H9 (cell line): Measurements from ENCODE around the gene PPM1H. TPM values are rescaled to one million over a fixed set of nuclear protein-coding genes. Genes with fewer than 3 reads are reported as not detected.

Experiments used
- DNase-seq: peaks from one replicate; pipeline ENCODE4 v3.0.0-alpha.2; 2017
- H2AFZ ChIP-seq: one replicate; pipeline ENCODE4 v1.6.1; 2013; ENCODE audit warnings: mild to moderate bottlenecking, low read length, control low read depth, moderate library complexity
- H2AK5ac ChIP-seq: 2 replicates; pipeline ENCODE4 v1.6.1; 2013; ENCODE audit warnings: low read length, control low read depth, mixed read lengths; ENCODE audit not compliant: insufficient read length
- H2BK120ac ChIP-seq: one replicate; pipeline ENCODE4 v1.6.1; 2013; ENCODE audit warnings: low read depth, mild to moderate bottlenecking, low read length, control low read depth, inconsistent platforms; ENCODE audit not compliant: poor library complexity, severe bottlenecking
- H2BK12ac ChIP-seq: 2 replicates; pipeline ENCODE4 v1.6.1; 2013; ENCODE audit warnings: low read length, control low read depth, mixed read lengths, low read depth; ENCODE audit not compliant: insufficient read length
- H2BK15ac ChIP-seq: 2 replicates; pipeline ENCODE4 v1.6.1; 2013; ENCODE audit warnings: low read depth, low read length, control low read depth
- H2BK20ac ChIP-seq: one replicate; pipeline ENCODE4 v1.6.1; 2013; ENCODE audit warnings: low read depth, mild to moderate bottlenecking, low read length, control low read depth, inconsistent platforms; ENCODE audit not compliant: poor library complexity, severe bottlenecking
- H2BK5ac ChIP-seq: 2 replicates; pipeline ENCODE4 v1.6.1; 2013; ENCODE audit warnings: low read length, control low read depth, mixed read lengths; ENCODE audit not compliant: insufficient read length
- H3K14ac ChIP-seq: 2 replicates; pipeline ENCODE4 v1.6.1; 2013; ENCODE audit warnings: low read length, control low read depth; ENCODE audit not compliant: insufficient read depth
- H3K18ac ChIP-seq: 2 replicates; pipeline ENCODE4 v1.6.1; 2013; ENCODE audit warnings: low read depth, mild to moderate bottlenecking, mixed read lengths, low read length, control low read depth; ENCODE audit not compliant: insufficient read length
- H3K23ac ChIP-seq: 2 replicates; pipeline ENCODE4 v1.6.1; 2013; ENCODE audit warnings: low read length, control low read depth, mixed read lengths, low read depth; ENCODE audit not compliant: insufficient read length
- H3K23me2 ChIP-seq: 2 replicates; pipeline ENCODE4 v1.6.1; 2013; ENCODE audit warnings: low read depth, mild to moderate bottlenecking, mixed read lengths, low read length, control low read depth; ENCODE audit not compliant: insufficient read length, poor library complexity, severe bottlenecking
- H3K27ac ChIP-seq: 2 replicates; pipeline ENCODE4 v1.5.1; 2013; ENCODE audit warnings: low read length, control low read depth, mixed read lengths, low read depth; ENCODE audit not compliant: insufficient read length
- H3K27me3 ChIP-seq: 2 replicates; pipeline ENCODE4 v1.6.1; 2013; ENCODE audit warnings: low read length, control low read depth, inconsistent platforms; ENCODE audit not compliant: insufficient read depth
- H3K4ac ChIP-seq: 2 replicates; pipeline ENCODE4 v1.6.1; 2013; ENCODE audit warnings: low read depth, mild to moderate bottlenecking, control low read depth, inconsistent platforms, low read length, moderate library complexity
- H3K4me1 ChIP-seq: 2 replicates; pipeline ENCODE4 v1.6.1; 2013; ENCODE audit warnings: low read length, control low read depth, inconsistent platforms; ENCODE audit not compliant: insufficient read depth
- H3K4me2 ChIP-seq: 2 replicates; pipeline ENCODE4 v1.6.1; 2013; ENCODE audit warnings: low read length, control low read depth, mixed read lengths; ENCODE audit not compliant: insufficient read length, insufficient read depth
- H3K56ac ChIP-seq: 2 replicates; pipeline ENCODE4 v1.6.1; 2013; ENCODE audit warnings: low read depth, mild to moderate bottlenecking, mixed read lengths, low read length, control low read depth; ENCODE audit not compliant: insufficient read length
- H3K79me1 ChIP-seq: 2 replicates; pipeline ENCODE4 v1.6.1; 2013; ENCODE audit warnings: low read depth, mild to moderate bottlenecking, moderate library complexity, low read length, control low read depth, inconsistent platforms; ENCODE audit not compliant: insufficient read depth, poor library complexity, severe bottlenecking
- H3K79me2 ChIP-seq: 2 replicates; pipeline ENCODE4 v1.6.1; 2013; ENCODE audit warnings: low read length, control low read depth, inconsistent platforms; ENCODE audit not compliant: insufficient read depth
- H3K9ac ChIP-seq: 2 replicates; pipeline ENCODE4 v1.6.1; 2013; ENCODE audit warnings: low read length, control low read depth, mixed read lengths; ENCODE audit not compliant: insufficient read length; ENCODE audit errors: extremely low read depth
- H3K9me3 ChIP-seq: one replicate; pipeline ENCODE4 v1.6.1; 2013; ENCODE audit warnings: low read depth, low read length, inconsistent platforms; ENCODE audit not compliant: control insufficient read depth
- H3T11ph ChIP-seq: one replicate; pipeline ENCODE4 v1.6.1; 2013; ENCODE audit warnings: mild to moderate bottlenecking, low read length, control low read depth, inconsistent platforms
- H4K20me1 ChIP-seq: one replicate; pipeline ENCODE4 v1.6.1; 2013; ENCODE audit not compliant: control insufficient read depth, insufficient read length, insufficient read depth
- H4K5ac ChIP-seq: 2 replicates; pipeline ENCODE4 v1.6.1; 2013; ENCODE audit warnings: low read depth, mild to moderate bottlenecking, mixed read lengths, low read length, control low read depth; ENCODE audit not compliant: insufficient read length
- H4K8ac ChIP-seq: replicated peaks from 2 replicates; pipeline ENCODE4 v1.6.1; 2013; ENCODE audit warnings: low read length, control low read depth, mixed read lengths, low read depth; ENCODE audit not compliant: insufficient read length
- H4K91ac ChIP-seq: 2 replicates; pipeline ENCODE4 v1.6.1; 2013; ENCODE audit warnings: low read depth, mild to moderate bottlenecking, moderate library complexity, mixed read lengths, low read length, control low read depth; ENCODE audit not compliant: insufficient read length
- H3K27ac Mint-ChIP-seq, 3 experiments: 2 replicates in 2 of 3; 3 replicates in 1 of 3; pipeline ENCODE4 v1.8.0; 2020 to 2021; ENCODE audit warnings: mixed read lengths in 3 of 3, mild to moderate bottlenecking in 1 of 3, moderate library complexity in 1 of 3
- H3K27me3 Mint-ChIP-seq: 2 replicates; pipeline ENCODE4 v1.8.0; 2021; ENCODE audit warnings: low read depth, mild to moderate bottlenecking, moderate library complexity, mixed read lengths
- H3K36me3 Mint-ChIP-seq, 3 experiments: 2 replicates in 2 of 3; 3 replicates in 1 of 3; pipeline ENCODE4 v1.8.0; 2020 to 2021; ENCODE audit warnings: low read depth in 3 of 3, mixed read lengths in 3 of 3; ENCODE audit not compliant: insufficient read depth in 1 of 3
- H3K4me1 Mint-ChIP-seq, 2 experiments: 2 replicates each; pipeline ENCODE4 v1.8.0; 2020; ENCODE audit warnings: mixed read lengths in 2 of 2
- H3K4me3 Mint-ChIP-seq, 2 experiments: 2 replicates in 1 of 2; 3 replicates in 1 of 2; pipeline ENCODE4 v1.8.0; 2020 to 2021; ENCODE audit warnings: mild to moderate bottlenecking in 2 of 2, mixed read lengths in 2 of 2, moderate library complexity in 1 of 2
- H3K9me3 Mint-ChIP-seq, 2 experiments: 2 replicates in 1 of 2; 3 replicates in 1 of 2; pipeline ENCODE4 v1.8.0; 2020; ENCODE audit warnings: mild to moderate bottlenecking in 2 of 2, mixed read lengths in 2 of 2, moderate library complexity in 1 of 2
- CTCF ChIP-seq: fragments of 200-600 bp; sonication (generic); conservative IDR thresholded peaks from 3 replicates; pipeline ENCODE4 v1.8.0; 2021; ENCODE audit warnings: antibody characterized with exemption, mild to moderate bottlenecking
- WGBS: extraction: QIAGEN DNeasy Blood & Tissue Kit; methylation state at CpG from one replicate; pipeline ENCODE4 v1.1.7; 2013; ENCODE audit warnings: missing lambda C conversion rate, low lambda C conversion rate, mixed read lengths; ENCODE audit not compliant: insufficient read length; ENCODE audit errors: extremely low coverage; 5-methylcytosine and 5-hydroxymethylcytosine counted together
- total RNA-seq: library from RNA; stranded (reverse); gene quantifications from 2 replicates; pipeline ENCODE4 v1.2.1, GENCODE V29; 2021

Gene PPM1H
- total RNA-seq, 1 experiment from 2014 or later: 22.1 TPM

- Mint-ChIP-seq H3K4me3 (no peak overlapping the region), H3K4me1 (peaks cover 9 to 11% of the 10 kb centered on the region in 2 experiments), H3K36me3 (peaks cover 14 to 32% (median 25%) of the 10 kb centered on the region in 3 experiments)
Measured at GRCh38 chr12:62754706-62755105, 180.2 kb downstream of the PPM1H start.

More at GRCh38 chr12:62754706-62755105, 180.2 kb downstream of the PPM1H start:
- H2BK5ac ChIP-seq: no peak overlapping the region
- no peak overlapping the region for H4K5ac ChIP-seq
- H3K14ac ChIP-seq: no peak overlapping the region
- H2AFZ ChIP-seq: no peak overlapping the region
- no peak overlapping the region for H2BK20ac ChIP-seq
- no peaks in the 10 kb centered on the region for H3K9me3 ChIP-seq
- H4K91ac ChIP-seq: no peak overlapping the region
- no peak overlapping the region for H2BK15ac ChIP-seq
- no peak overlapping the region for H2AK5ac ChIP-seq
- H4K20me1 ChIP-seq: no peaks in the 10 kb centered on the region
- H3K79me2 ChIP-seq: no peaks in the 10 kb centered on the region
- no CpG with 5 or more reads among the region's 5 CpGs for WGBS
- H3K4ac ChIP-seq: no peak overlapping the region
- no peak overlapping the region for H3K9ac ChIP-seq
- H3K4me1 ChIP-seq: 0 out of 2 replicates have a peak, but pooled peaks cover 2% of the 10 kb centered on the region
- H3K23ac ChIP-seq: no peak overlapping the region
- H3K18ac ChIP-seq: no peak overlapping the region
- DNase-seq: no peak
- H3K4me2 ChIP-seq: no peak overlapping the region
- H3K27ac ChIP-seq: no peak overlapping the region
- no peak overlapping the region for H2BK120ac ChIP-seq
- TF ChIP-seq CTCF: no peak
- H3T11ph ChIP-seq: no peak overlapping the region
- no peak overlapping the region for H2BK12ac ChIP-seq
- H3K79me1 ChIP-seq: no peaks in the 10 kb centered on the region
- Mint-ChIP-seq H3K27ac (no peak overlapping the region), H3K9me3 (peaks cover 13% of the 10 kb centered on the region in 2 experiments), H3K27me3 (no peaks in the 10 kb centered on the region)
- H3K27me3 ChIP-seq: no peaks in the 10 kb centered on the region
- H4K8ac ChIP-seq: no peak overlapping the region
- H3K56ac ChIP-seq: no peak overlapping the region
- H3K23me2 ChIP-seq: no peaks in the 10 kb centered on the region
